GM12801 (cell line): Measurements from ENCODE around the gene TOMM20.

Experiments
- TF ChIP-seq, protein P1 (sequence below): IDR thresholded peaks from one replicate; pipeline ENCODE4 v1.5.1; 2011; ENCODE audit warnings: control low read depth; ENCODE audit not compliant: insufficient read length; ENCODE audit errors: extremely low read depth

TOMM20 gene

DNA sequence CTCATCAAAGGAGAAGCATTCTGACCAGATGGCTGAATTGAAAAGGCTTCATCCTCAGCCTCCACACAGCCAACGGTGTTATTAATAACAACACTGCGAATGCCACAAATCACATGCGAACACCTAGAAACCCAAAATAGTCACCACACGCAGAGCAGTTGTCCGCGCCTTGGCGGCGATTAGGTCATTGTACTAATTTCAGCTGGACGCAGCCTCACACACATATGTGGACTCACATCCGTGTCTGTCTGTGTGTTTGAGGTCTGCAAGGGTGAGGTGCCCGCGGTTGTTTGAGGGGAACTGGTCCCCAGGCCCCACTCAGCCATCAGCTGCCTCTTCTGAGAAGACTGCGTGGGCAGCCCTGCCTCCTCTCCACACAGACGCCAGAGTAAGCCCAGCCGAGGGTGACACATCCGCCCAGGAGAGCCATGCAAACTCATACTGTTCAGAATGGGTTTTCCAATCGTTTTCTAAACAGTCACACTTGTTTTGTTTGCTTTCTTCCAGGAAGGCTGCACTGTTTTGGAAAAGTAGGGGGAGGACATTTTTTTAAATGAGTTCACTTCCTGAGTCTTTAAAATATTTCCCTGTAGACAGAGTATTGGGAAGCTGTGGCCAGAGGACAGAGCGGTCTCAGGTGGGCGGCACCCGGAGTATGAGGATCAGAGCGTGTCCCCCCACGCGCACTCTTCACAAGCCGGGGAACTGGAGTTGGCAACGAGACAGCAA lies 53.4 kb downstream of the TOMM20 start:
- TF ChIP-seq, protein P1, sequence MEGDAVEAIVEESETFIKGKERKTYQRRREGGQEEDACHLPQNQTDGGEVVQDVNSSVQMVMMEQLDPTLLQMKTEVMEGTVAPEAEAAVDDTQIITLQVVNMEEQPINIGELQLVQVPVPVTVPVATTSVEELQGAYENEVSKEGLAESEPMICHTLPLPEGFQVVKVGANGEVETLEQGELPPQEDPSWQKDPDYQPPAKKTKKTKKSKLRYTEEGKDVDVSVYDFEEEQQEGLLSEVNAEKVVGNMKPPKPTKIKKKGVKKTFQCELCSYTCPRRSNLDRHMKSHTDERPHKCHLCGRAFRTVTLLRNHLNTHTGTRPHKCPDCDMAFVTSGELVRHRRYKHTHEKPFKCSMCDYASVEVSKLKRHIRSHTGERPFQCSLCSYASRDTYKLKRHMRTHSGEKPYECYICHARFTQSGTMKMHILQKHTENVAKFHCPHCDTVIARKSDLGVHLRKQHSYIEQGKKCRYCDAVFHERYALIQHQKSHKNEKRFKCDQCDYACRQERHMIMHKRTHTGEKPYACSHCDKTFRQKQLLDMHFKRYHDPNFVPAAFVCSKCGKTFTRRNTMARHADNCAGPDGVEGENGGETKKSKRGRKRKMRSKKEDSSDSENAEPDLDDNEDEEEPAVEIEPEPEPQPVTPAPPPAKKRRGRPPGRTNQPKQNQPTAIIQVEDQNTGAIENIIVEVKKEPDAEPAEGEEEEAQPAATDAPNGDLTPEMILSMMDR: no peak

DNA sequence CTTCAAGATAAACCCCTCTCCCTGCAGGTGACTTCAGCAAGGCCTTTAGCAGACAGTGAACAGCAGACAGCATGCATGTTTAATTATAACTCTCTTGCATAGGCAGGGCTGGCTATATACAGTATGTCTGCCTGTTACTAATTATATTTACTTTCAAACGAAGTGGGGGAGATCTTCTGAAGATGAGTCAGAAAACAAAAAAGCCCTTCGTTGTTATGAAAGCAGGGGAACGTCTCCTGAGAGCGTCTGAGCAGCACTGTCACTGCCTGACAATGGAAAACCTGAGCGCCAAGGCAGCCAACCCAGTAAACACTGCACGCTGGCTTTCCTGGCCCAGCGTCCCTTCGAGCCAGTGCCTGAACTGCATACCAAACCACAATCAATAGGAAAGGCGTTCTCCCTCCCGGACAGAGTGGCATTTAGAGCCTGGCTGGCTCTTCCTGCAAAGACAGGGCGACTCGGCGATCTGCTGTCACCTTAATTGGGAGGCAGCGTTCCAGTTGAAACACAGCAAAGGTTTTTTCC lies 54.1 kb downstream of the TOMM20 start:
- TF ChIP-seq, protein P1: no peak

DNA sequence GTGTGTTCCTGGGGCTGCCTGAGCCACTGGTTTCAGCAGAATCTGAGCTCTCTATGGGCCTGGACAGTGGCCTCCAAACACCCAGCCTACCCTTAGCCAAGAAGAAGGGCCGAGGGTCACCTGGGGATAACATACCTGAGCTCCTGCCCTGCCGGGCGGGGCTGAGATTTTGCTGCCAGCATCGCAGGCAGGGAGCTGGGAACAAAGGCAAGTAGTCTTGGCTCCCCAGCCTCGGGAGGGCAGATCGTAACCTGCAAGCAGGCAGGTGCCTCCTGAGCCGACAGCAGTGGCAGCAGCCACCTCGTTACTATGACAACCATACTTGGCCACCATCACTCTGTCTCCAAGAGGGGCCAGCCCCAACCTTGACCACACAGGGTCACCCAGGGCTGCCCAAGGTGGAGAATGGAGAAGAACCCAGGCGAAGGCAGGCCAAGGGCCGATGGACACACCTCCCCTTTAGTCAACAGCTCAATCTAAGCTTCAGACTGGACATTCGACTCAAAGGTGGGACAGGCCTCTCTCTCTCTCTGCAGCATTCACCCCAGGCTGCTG lies 54.6 kb downstream of the TOMM20 start:
- TF ChIP-seq, protein P1: no peak

DNA sequence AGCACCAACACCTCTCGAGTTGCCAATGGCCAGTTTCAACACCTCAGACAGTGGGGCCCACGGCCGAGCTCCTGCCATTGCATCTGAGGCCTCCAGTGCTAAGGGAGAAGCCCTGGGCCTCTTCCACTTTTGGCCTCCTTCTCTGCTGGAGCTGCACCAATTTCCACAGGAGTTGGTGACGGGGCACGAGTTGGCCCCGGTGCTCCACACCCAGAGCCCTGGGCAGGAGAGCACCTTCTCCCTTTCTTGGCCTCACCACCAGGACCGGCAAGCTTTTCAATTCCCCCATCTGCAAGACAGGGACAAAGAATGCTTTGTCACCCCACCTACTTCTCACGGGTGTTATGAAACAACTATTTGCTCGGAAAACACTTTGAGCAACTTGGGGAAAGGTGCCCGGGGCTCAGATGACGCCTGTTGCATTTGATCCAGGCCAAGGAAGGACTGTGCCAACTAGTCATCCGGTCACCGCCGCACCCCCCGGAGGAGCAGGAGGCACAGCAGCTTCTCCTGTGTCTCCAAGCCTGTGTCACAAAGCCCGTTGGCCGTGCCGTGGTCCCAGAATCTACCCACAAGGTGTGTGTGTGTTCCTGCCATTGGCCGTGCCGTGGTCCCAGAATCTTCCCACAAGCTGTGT lies 55.2 kb downstream of the TOMM20 start:
- TF ChIP-seq, protein P1: no peak

DNA sequence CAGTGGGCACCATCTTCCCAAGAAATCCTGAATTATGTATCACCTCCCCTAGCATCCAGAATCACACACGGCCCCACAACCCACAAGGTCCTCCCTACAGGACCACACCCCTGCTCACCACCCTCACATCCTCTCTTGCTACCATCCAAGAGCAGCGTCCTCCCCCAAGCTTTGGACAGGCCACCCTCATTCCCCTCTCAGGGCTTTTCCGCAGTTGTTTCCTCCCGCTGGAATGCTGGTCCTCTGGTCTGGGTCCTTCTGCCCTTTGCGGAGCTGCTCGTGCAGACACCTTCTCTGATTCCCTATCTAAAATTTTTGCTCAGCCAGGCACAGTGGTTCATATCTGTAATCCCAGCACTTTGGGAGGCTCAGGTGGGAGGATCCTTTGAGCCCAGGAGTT lies 56.5 kb downstream of the TOMM20 start:
- TF ChIP-seq, protein P1: no peak

DNA sequence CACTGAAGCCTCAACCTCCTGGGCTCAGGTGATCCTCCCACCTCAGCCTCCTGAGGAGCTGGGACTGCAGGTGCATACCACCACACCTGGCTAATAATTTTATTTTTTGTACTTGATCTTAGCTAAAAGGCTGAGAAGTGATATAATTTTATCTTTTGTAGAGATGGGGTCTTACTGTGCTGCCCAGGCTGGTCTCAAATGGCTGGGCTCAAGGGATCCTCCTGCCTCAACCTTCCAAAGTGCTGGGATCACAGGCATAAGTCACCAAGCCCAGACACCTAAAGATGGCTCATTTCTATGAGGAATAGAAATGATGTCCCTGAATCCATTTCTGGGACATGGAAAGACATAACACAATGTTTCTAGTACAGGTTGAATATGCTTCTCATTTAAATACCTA lies 57.8 kb downstream of the TOMM20 start:
- TF ChIP-seq, protein P1: no peak
